HG03064 (cell line): Measurements from ENCODE around the gene CDKN1C.

ENCODE experiments used
- ATAC-seq: cut with Tn5 transposase; IDR thresholded peaks from one replicate; pipeline ENCODE4 v1.9.1; 2021; ENCODE audit warnings: low read depth; ENCODE audit not compliant: unreplicated experiment

Gene CDKN1C

GRCh38 chr11:2885678-2886081 is at the start of gene CDKN1C:
Gene CDKN1C, minus strand, starts transcription at chr11:2885775. Its CDS starts 319 bp downstream, at chr11:2885456.
- peak; percentile 61 for ATAC-seq

DNA sequence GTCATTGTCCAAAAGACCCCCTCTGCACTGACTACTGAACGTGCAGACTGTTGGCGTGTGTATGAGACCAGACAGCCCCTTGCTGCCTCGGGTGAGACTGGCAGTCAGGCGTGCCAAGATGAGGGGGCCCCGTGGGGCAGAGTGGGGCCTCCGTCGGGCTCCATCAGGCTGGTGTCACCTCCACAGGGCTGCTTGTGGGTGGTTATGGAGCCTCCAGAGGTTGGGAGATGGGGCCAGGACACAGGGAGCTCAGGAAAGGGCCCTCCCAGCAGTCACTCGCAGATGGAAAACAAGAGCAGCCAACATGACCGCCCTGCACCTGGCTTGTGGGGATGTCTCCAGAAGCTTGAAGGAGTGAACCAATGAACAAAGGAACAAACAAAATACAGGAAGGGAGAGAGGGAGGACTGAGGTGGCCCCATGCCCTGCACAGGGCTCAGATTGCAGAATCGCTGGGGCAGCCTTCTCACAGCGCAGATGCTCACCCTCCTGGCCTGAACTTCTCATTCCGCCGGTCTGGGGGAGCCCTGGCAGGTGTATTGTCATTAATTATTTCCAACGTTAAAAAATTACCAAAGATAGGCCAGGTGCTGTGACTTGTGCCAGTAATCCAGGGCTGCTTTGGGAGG is 49.1 kb upstream of the CDKN1C start:
- ATAC-seq: no peak

- no peak for ATAC-seq
Observed at GRCh38 chr11:2934021-2934550, 48.5 kb upstream of the CDKN1C start.

- no peak for ATAC-seq
Observed at GRCh38 chr11:2933375-2934020, 47.9 kb upstream of the CDKN1C start.

DNA sequence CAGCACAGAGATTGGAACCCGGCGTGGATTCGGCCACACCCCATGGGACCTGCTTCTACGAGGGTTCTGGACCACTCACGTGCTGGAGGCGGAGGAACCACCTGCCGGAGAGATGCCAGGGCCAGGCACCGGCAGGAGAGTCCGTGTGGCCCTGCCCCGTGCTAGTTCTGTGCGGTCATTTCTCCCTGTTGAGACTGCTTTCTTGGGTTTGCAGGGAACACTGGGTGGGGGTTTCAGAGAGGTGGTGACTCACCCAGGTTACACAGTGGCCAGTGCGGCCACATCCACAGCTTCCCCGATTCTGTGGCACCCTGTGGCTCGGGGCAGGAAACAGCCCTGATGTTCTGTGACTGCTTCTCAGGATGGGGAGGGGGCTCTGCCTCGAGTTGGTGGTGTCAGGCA is 47.3 kb upstream of the CDKN1C start:
- no peak for ATAC-seq

- ATAC-seq: no peak
Observed at GRCh38 chr11:2931771-2932738, 46.5 kb upstream of the CDKN1C start.

- ATAC-seq: no peak
Observed at GRCh38 chr11:2931420-2931746, 45.8 kb upstream of the CDKN1C start.

DNA sequence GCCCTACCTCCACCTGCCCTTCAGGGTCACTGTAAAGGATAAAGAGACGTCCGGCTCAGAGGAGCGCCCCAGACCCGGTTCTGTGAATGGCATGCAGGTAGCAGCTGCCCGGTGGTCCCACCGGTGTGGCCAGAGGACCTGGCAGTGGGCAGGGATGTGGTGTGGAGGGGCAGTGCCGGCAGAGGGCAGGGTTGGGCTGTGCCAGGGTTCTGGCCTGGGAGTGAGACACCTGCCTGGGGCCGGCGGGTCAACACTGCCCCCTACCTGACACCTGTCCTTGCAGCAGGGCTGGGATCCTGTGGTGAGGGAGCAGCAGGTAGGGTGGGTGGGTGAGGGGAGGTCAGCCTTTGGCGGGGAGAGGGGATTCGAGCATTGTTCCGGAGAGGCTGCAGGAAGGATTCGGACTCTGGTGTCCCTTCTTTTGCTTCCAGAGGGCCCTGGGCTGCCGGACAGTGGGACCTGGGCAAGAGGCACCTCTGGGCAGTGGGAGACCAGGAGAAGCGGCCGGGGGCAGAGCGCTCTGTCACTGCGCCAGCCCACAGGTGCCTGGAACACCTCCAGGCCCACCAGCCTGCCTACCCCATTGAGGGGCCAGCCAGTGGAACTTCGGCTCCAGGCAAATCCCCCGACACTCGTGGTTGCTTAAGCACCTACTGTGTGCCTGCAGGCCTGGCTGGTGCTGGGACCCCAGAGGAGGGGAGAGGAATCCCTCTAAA is 45.3 kb upstream of the CDKN1C start:
- ATAC-seq: peak; percentile 47

- peak; percentile 26 for ATAC-seq
Observed at GRCh38 chr11:2929950-2930703, 44.6 kb upstream of the CDKN1C start.

- no peak for ATAC-seq
Observed at GRCh38 chr11:2929531-2929949, 44.0 kb upstream of the CDKN1C start.

GRCh38 chr11:2928605-2929530 is 43.3 kb upstream of the CDKN1C start, which contains the start of gene PHLDA2:
Gene PHLDA2, minus strand, starts transcription at chr11:2929420. Its CDS starts 56 bp downstream, at chr11:2929364.
- ATAC-seq: no peak

DNA sequence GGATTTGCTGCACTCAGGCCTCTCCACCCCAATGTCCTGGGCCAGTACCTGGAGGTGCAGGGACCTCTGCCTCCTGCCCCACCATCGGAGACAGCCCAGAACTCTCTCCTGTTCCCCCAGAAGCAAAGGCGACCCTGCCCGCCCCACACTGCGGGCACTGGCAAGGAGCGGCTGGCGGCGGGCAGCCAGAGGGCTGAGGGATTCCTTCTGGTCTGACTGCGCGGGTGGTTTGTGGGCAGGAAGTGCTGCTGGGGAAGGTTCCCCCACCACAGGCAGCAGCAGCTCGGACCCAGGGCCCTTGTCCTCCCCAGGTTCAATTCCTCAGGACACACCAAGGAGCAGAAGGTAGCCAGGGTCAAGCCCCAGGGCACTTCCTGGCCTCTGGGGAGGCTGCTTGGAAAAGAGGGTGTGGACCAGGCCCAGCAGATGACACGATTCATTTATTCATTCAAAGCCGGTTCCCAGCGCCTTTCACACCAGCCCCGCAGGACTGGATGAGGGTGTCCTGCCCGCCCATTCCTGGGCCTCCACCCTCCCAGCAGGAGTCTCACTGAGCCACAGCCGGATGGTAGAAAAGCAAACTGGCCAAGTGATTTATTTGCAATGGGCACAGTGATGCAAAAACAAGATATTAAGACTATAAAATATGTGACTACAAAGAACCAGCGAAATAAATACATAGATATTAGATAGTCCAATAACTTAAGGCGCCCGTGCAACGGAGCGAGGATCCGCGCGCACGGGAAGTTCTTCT is 42.5 kb upstream of the CDKN1C start:
- no peak for ATAC-seq

DNA sequence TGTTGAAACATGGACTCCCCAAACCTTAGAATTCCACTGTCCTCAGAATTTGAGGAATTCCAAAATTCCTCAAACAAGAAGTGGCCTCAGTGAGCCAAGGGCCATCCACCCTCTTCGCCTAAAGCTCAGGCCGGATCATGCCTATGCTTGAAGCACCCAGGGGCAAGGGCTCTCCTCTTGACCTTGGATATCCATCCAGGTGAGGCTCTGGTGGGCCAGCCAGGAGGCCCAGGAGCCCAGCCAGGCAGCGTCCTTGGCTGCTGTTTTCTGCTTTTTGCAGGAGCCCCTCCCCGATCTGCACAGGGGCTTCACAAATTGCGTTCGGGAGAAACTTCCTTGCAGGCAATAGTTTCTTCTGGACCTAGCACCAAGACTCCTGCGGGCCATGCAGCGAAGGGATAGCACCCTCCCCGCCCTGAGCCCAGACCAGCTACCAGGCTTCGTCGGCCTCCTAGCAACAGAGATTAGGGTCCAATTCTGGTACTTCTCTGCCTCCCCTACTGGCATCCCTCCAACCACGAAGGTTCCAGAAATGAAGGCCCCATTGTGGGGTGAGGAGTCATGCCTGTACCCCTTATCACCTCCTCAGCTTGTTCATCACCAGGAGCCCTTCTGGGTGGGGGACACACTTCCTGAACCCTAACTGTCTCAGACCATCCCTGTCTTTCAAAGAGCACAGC is 41.7 kb upstream of the CDKN1C start:
- no peak for ATAC-seq

DNA sequence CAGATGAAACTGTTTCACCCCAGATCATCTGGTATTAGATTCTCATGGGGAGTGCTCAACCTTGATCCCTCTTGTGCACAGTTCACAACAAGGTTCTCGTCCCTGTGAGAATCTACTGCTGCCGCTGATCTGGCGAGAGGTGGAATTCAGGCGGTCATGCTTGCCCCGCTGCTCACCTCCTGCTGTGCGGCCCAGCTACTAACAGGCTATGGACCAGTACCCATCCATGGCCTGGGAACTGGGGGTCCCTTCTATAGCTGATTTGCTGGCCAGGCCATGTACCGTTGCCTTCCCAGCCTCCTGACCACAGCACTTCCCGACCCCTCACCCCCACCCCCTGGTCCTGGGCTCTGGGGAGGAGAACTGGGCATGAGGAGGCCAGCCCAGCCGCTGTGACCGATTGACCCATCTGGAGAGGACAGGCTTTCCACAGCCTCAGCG is 41.1 kb upstream of the CDKN1C start:
- no peak for ATAC-seq

DNA sequence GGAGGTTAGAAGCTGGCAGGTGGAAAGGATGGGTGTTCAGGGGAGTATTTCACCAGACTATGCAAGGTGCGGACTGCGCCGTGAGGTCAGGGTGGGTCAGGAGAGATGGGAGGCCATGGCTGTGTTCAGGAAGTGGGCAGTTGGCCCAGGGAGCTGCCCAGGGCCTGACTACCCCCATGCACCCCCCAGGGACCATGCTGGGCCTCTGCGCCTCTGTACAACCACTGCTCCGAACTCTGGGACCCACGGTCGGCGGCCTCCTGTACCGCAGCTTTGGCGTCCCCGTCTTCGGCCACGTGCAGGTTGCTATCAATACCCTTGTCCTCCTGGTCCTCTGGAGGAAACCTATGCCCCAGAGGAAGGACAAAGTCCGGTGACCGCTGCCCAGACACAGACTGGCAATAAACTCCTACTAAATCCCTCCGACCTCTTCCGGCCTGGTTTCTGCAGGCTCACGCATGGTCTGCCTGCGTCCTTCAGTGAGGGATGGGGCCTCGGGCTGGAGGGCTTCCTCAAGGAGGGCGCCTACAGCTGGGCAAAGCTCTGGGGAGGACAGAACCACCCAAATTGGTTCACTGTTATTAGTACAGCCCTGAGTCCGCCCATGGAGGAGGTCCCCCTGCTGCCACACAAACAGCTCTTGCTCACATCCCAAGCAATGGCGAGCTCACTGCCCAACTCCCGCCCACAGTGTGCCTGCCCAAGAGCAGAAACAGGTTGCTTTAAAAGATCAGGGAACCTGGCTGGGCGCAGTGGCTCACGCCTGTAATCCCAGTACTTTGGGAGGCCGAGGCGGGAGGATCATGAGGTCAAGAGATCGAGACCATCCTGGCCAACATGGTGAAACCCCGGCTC is 39.5 kb upstream of the CDKN1C start:
- no peak for ATAC-seq

DNA sequence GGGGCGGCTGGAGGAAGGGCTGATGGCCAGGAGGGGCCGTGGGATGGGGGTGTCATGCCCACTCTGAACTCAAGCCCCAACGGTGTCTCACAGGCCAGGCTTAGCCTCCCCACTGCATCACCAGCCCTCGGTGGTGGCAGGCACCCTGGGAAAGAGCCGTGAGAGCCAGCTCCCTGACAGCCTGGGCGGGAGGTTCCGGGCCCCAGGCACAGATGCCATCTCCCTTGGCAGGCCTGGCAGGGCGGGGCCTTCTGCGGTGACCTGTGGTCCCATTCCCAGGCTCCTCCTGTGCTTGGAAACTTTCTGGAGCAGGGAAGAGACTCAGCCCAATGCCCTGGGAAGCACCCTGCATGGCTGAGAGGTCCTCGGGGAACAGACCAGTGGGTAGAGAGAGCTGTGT is 38.8 kb upstream of the CDKN1C start:
- no peak for ATAC-seq
